ENCODE measurements around the gene OLFM1.

GRCh38 chr9:135169709-135170226, 82.3 kb downstream of the OLFM1 start:
- no peak for TF ChIP-seq EZH2 (IDR thresholded peaks at IDR 0.05; ENCODE audit: insufficient read depth, low read length)
- TF ChIP-seq, protein P1, sequence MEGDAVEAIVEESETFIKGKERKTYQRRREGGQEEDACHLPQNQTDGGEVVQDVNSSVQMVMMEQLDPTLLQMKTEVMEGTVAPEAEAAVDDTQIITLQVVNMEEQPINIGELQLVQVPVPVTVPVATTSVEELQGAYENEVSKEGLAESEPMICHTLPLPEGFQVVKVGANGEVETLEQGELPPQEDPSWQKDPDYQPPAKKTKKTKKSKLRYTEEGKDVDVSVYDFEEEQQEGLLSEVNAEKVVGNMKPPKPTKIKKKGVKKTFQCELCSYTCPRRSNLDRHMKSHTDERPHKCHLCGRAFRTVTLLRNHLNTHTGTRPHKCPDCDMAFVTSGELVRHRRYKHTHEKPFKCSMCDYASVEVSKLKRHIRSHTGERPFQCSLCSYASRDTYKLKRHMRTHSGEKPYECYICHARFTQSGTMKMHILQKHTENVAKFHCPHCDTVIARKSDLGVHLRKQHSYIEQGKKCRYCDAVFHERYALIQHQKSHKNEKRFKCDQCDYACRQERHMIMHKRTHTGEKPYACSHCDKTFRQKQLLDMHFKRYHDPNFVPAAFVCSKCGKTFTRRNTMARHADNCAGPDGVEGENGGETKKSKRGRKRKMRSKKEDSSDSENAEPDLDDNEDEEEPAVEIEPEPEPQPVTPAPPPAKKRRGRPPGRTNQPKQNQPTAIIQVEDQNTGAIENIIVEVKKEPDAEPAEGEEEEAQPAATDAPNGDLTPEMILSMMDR (IDR thresholded peaks at IDR 0.05; ENCODE audit: insufficient read depth, low read depth, low read length) = no peak

Measured in astrocyte (in vitro differentiated cells and primary cell).